SK-MEL-5 (cell line): ENCODE measurements around the gene BMX. TPM values are rescaled to one million over a fixed set of nuclear protein-coding genes. Genes with fewer than 3 reads are reported as not detected.

Experiments used
- DNase-seq: peaks from one replicate; pipeline ENCODE4 v3.0.0-alpha.2; 2016; ENCODE audit warnings: low read depth, low spot score
- in situ Hi-C: cut with HindIII; loops from 2 replicates; pipeline ENCODE4 v1.10.0; 2016; ENCODE audit warnings: low sequenced_read_pairs, high pct_unique_total_duplicates, low pct_unique_long_range_greater_than_20kb
- total RNA-seq: library from RNA; depleted of rRNA; stranded (reverse); fragments of >200 nt; shearing (Covaris generic); gene quantifications from 2 replicates; pipeline ENCODE4 v1.2.3, GENCODE V29; 2014; rRNA removed

Gene BMX
- total RNA-seq, 1 experiment from 2014 or later, result 0.32 TPM

GRCh38 chrX:15601932-15602331, 101.3 kb downstream of the BMX start:
- in situ Hi-C loops, result no loop called here
- no peak for DNase-seq

GRCh38 chrX:15602761-15603160, 102.2 kb downstream of the BMX start:
- no peak for DNase-seq
- in situ Hi-C loops, result no loop called here

- DNase-seq, result no peak
- in situ Hi-C loops, result no loop called here
Observed at GRCh38 chrX:15605226-15605625, 104.6 kb downstream of the BMX start.

Other genes starting within 250 kb of the BMX start
- gene ASB9, start 230.7 kb upstream of the BMX start, total RNA-seq, result 30.3 and 35.7 TPM in 2 replicates
- 3.5 TPM in 2 replicates for gene ASB11, start 185.2 kb upstream of the BMX start, total RNA-seq
- 22.0 and 26.3 TPM in 2 replicates for gene PIGA, start 165.3 kb upstream of the BMX start, total RNA-seq
- gene VEGFD, start 116.4 kb upstream of the BMX start, total RNA-seq, result 0.21 and 0.34 TPM in 2 replicates
- 333 and 344 TPM in 2 replicates for gene PIR, start 7.5 kb upstream of the BMX start, total RNA-seq
- 0.05 TPM in 1 of 2 replicates, not detected in the other for gene ACE2, start 100.2 kb downstream of the BMX start, total RNA-seq
- gene CLTRN, start 164.0 kb downstream of the BMX start, total RNA-seq, result 0.85 and 1.3 TPM in 2 replicates
- 3.0 and 6.0 TPM in 2 replicates for gene CA5B, start 237.5 kb downstream of the BMX start, total RNA-seq